Loucy (cell line): ENCODE data around the gene PASK.

ENCODE experiments used
- EZH2phosphoT487 ChIP-seq: fragments of 200-600 bp; IDR thresholded peaks from 2 replicates; pipeline ENCODE4 v1.6.1; 2018; ENCODE audit warnings: antibody characterized with exemption, mild to moderate bottlenecking, moderate library complexity, borderline replicate concordance
- TF ChIP-seq, protein P1 (sequence below): fragments of 200-600 bp; sonication (generic); conservative IDR thresholded peaks from 2 replicates; pipeline ENCODE4 v1.5.1; 2014; ENCODE audit warnings: mild to moderate bottlenecking, antibody characterized with exemption, low read length

DNA sequence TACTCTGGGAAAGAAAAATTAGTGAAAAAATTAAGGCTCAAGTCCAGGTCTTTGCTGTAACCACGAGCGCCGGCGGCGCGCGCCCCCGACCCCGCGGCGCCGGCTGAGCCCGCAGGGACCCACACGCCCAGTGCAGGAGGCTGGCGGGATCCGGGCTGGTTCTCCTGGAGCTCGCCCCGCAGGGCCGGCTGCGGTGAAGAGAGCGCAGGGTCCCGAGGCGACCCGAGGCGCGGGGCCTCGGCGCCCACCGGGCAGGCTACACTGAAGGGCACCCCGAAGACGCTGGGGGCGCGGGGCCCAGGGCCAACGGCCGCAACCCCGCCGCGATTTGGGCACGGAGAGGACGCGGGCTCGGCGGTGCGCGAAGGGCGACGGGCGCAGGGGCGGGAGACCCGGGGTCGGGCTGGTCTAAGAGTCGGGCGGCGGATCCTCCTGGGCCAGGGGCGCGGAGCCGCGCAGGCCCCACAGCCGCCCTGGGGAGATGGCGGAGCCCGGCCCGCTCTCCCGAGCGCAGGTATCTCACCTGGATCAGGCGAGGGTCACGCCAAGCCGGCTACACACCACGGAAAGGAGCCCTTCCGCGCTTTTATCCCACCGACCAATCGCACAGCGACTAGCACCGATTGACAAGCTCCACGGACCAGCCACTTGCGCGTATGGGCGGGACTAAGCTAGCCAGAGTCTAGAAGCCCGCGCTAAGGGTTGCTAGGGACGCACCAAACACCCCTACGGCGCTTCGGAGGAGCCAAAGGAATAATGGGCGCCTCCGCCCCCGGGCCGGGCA is at the start of gene PASK:
- TF ChIP-seq, protein P1, sequence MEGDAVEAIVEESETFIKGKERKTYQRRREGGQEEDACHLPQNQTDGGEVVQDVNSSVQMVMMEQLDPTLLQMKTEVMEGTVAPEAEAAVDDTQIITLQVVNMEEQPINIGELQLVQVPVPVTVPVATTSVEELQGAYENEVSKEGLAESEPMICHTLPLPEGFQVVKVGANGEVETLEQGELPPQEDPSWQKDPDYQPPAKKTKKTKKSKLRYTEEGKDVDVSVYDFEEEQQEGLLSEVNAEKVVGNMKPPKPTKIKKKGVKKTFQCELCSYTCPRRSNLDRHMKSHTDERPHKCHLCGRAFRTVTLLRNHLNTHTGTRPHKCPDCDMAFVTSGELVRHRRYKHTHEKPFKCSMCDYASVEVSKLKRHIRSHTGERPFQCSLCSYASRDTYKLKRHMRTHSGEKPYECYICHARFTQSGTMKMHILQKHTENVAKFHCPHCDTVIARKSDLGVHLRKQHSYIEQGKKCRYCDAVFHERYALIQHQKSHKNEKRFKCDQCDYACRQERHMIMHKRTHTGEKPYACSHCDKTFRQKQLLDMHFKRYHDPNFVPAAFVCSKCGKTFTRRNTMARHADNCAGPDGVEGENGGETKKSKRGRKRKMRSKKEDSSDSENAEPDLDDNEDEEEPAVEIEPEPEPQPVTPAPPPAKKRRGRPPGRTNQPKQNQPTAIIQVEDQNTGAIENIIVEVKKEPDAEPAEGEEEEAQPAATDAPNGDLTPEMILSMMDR: no peak
- no peak for TF ChIP-seq EZH2phosphoT487
